ENCODE measurements around the gene HSPB9. TPM values are rescaled to one million over a fixed set of nuclear protein-coding genes. Genes with fewer than 3 reads are reported as not detected.

HSPB9 gene
- total RNA-seq, 2 donors from 2014 or later = 0.22 TPM; not detected in 1

GRCh38 chr17:42126836-42127235 lies 4.2 kb downstream of the HSPB9 start:
- H3K4me1 Mint-ChIP-seq = peaks cover 14% of the 10 kb centered on the region
- WGBS, 2 experiments (ENCODE audit: insufficient coverage in 1 of 2, insufficient read length in 1 of 2) = 90 to 100% methylated on average over 2 to 3 of the region's 3 CpGs
- peaks cover 58% of the 10 kb centered on the region for H3K36me3 Mint-ChIP-seq (ENCODE audit: low read depth)

GRCh38 chr17:42127414-42127813 lies 4.8 kb downstream of the HSPB9 start:
- H3K4me3 Mint-ChIP-seq = no peak overlapping the region
- peaks cover 68% of the 10 kb centered on the region for H3K36me3 ChIP-seq (ENCODE audit: control insufficient read depth, insufficient read depth, low read length)
- no peak overlapping the region for H3K27ac ChIP-seq (ENCODE audit: low read depth, low read length)
- no peaks in the 10 kb centered on the region for H3K9me3 ChIP-seq (ENCODE audit: control insufficient read depth, low read length)
- H3K36me3 Mint-ChIP-seq (ENCODE audit: low read depth) = peaks cover 58% of the 10 kb centered on the region
- no peak for TF ChIP-seq CTCF (conservative IDR thresholded peaks at IDR 0.05)
- H3K27ac Mint-ChIP-seq = no peak overlapping the region
- no peaks in the 10 kb centered on the region for H3K27me3 ChIP-seq (ENCODE audit: control insufficient read depth, insufficient read depth, low read length, poor library complexity, severe bottlenecking)
- no peaks in the 10 kb centered on the region for H3K27me3 Mint-ChIP-seq (ENCODE audit: insufficient read depth)
- no peaks in the 10 kb centered on the region for H3K9me3 Mint-ChIP-seq
- H3K4me3 ChIP-seq (ENCODE audit: low read length) = no peak overlapping the region
- H3K4me1 Mint-ChIP-seq = peaks cover 11% of the 10 kb centered on the region
- no peak overlapping the region for H3K9ac ChIP-seq (ENCODE audit: extremely low read depth, low read length, poor library complexity, severe bottlenecking)
- 83 to 91% methylated on average over 5 of the region's 6 CpGs for WGBS, 2 experiments (ENCODE audit: insufficient coverage in 1 of 2, insufficient read length in 1 of 2)
- no peaks in the 10 kb centered on the region for H3K4me1 ChIP-seq (ENCODE audit: control insufficient read depth, insufficient read depth, low read length)
- no peak for DNase-seq

More at GRCh38 chr17:42126836-42127235, 4.2 kb downstream of the HSPB9 start:
- no peak for DNase-seq
- Histone ChIP-seq H3K9ac (ENCODE audit: extremely low read depth, low read length, poor library complexity, severe bottlenecking) (no peak overlapping the region), H3K27me3 (ENCODE audit: control insufficient read depth, insufficient read depth, low read length, poor library complexity, severe bottlenecking) (no peaks in the 10 kb centered on the region), H3K9me3 (ENCODE audit: control insufficient read depth, low read length) (no peaks in the 10 kb centered on the region), H3K4me3 (ENCODE audit: low read length) (no peak overlapping the region), H3K27ac (ENCODE audit: low read depth, low read length) (no peak overlapping the region), H3K36me3 (ENCODE audit: control insufficient read depth, insufficient read depth, low read length) (peaks cover 68% of the 10 kb centered on the region), H3K4me1 (ENCODE audit: control insufficient read depth, insufficient read depth, low read length) (no peaks in the 10 kb centered on the region)
- H3K27ac Mint-ChIP-seq = no peak overlapping the region
- no peaks in the 10 kb centered on the region for H3K27me3 Mint-ChIP-seq (ENCODE audit: insufficient read depth)
- TF ChIP-seq CTCF (conservative IDR thresholded peaks at IDR 0.05) = no peak
- no peak overlapping the region for H3K4me3 Mint-ChIP-seq
- no peaks in the 10 kb centered on the region for H3K9me3 Mint-ChIP-seq

- H3K4me3 Mint-ChIP-seq = no peak overlapping the region
- Histone ChIP-seq H3K27me3 (ENCODE audit: control insufficient read depth, insufficient read depth, low read length, poor library complexity, severe bottlenecking) (no peaks in the 10 kb centered on the region), H3K9me3 (ENCODE audit: control insufficient read depth, low read length) (no peaks in the 10 kb centered on the region), H3K27ac (ENCODE audit: low read depth, low read length) (no peak overlapping the region), H3K4me3 (ENCODE audit: low read length) (no peak overlapping the region), H3K4me1 (ENCODE audit: control insufficient read depth, insufficient read depth, low read length) (peaks cover 15% of the 10 kb centered on the region), H3K9ac (ENCODE audit: extremely low read depth, low read length, poor library complexity, severe bottlenecking) (no peak overlapping the region), H3K36me3 (ENCODE audit: control insufficient read depth, insufficient read depth, low read length) (peaks cover 78% of the 10 kb centered on the region)
- H3K27ac Mint-ChIP-seq = no peak overlapping the region
- 83 to 94% methylated on average over 4 to 8 of the region's 8 CpGs for WGBS, 2 experiments (ENCODE audit: insufficient coverage in 1 of 2, insufficient read length in 1 of 2)
- no peak for DNase-seq
- peaks cover 25% of the 10 kb centered on the region for H3K4me1 Mint-ChIP-seq
- TF ChIP-seq CTCF (conservative IDR thresholded peaks at IDR 0.05) = no peak
- no peaks in the 10 kb centered on the region for H3K27me3 Mint-ChIP-seq (ENCODE audit: insufficient read depth)
- H3K36me3 Mint-ChIP-seq (ENCODE audit: low read depth) = peaks cover 58% of the 10 kb centered on the region
- H3K9me3 Mint-ChIP-seq = no peaks in the 10 kb centered on the region
These were observed 6.7 kb downstream of the HSPB9 start for GRCh38 chr17:42129109-42129837.
